OCI-LY7 (cell line): ENCODE results near the gene WIPF3.

Source experiments
- EZH2phosphoT487 ChIP-seq: fragments of 200-600 bp; sonication (generic); IDR thresholded peaks from 2 replicates; pipeline ENCODE4 v1.6.1; 2018; ENCODE audit warnings: low read depth, borderline replicate concordance, mild to moderate bottlenecking, mixed run types, antibody characterized with exemption, low read length, moderate library complexity, mixed read lengths
- TF ChIP-seq, protein P1 (sequence below): fragments of 200-600 bp; sonication (generic); conservative IDR thresholded peaks from 2 replicates; pipeline ENCODE4 v1.5.1; 2014; ENCODE audit warnings: mild to moderate bottlenecking, antibody characterized with exemption, low read length, moderate library complexity, mixed read lengths

DNA sequence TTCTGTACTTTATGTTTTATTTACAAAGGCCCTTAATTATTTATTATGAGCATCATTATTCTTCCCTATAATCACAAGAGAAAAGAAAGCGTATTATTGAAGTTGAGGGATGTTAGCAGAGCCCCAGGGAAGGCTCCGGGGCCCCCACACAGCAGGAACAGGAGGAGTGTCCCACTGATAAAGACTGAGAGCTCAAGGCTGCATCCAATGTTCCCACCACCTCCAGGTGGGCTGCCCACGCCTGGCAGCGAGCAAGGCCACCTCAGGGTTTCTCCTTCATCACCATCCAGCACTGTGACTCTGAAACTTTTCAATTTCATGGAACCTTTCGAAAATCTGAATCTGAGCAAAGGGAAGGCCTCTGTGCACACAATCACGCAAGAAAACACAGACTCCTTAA, 35.9 kb upstream of the WIPF3 start:
- TF ChIP-seq, protein P1, sequence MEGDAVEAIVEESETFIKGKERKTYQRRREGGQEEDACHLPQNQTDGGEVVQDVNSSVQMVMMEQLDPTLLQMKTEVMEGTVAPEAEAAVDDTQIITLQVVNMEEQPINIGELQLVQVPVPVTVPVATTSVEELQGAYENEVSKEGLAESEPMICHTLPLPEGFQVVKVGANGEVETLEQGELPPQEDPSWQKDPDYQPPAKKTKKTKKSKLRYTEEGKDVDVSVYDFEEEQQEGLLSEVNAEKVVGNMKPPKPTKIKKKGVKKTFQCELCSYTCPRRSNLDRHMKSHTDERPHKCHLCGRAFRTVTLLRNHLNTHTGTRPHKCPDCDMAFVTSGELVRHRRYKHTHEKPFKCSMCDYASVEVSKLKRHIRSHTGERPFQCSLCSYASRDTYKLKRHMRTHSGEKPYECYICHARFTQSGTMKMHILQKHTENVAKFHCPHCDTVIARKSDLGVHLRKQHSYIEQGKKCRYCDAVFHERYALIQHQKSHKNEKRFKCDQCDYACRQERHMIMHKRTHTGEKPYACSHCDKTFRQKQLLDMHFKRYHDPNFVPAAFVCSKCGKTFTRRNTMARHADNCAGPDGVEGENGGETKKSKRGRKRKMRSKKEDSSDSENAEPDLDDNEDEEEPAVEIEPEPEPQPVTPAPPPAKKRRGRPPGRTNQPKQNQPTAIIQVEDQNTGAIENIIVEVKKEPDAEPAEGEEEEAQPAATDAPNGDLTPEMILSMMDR = no peak
- TF ChIP-seq EZH2phosphoT487 = no peak
